Astrocyte (in vitro differentiated cells and primary cell): ENCODE data around the gene PREX1.

ENCODE experiments used
- EZH2 ChIP-seq: IDR thresholded peaks from 2 replicates; pipeline ENCODE4 v1.6.1; 2012; ENCODE audit warnings: mild to moderate bottlenecking, low read length, inconsistent platforms; ENCODE audit not compliant: insufficient read depth
- TF ChIP-seq, protein P1 (sequence below): IDR thresholded peaks from 2 replicates; pipeline ENCODE4 v1.5.1; 2011; ENCODE audit warnings: low read depth, mild to moderate bottlenecking, inconsistent platforms, low read length, moderate library complexity; ENCODE audit not compliant: insufficient read depth

DNA sequence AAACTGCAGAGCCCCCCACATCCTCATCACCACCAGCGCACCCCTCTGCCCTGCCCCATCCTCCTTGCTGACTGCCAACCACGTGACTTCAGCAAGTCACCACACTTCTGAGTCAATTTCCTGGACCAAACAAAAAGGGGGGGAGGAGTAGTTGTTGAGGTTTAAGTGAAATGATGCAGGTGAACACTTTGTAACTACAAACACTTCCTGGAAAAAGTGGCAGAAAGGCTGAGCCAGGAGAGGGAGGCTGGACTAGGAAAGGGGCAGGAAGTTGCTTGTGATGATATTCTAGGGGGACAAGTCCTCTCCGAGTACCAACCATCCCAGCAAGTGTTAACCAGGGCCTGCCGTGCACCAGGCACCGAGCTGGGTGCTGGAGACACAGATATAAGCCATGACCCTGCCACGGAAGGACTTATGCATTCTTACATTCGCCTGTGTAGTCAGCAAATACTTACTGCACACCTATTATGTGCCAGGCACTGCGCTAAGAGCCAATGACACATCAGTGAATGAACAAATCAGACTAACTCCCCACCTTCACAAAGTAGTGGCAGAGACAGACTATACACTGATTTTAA is 67.3 kb downstream of the PREX1 start:
- TF ChIP-seq EZH2, result no peak
- TF ChIP-seq, protein P1, sequence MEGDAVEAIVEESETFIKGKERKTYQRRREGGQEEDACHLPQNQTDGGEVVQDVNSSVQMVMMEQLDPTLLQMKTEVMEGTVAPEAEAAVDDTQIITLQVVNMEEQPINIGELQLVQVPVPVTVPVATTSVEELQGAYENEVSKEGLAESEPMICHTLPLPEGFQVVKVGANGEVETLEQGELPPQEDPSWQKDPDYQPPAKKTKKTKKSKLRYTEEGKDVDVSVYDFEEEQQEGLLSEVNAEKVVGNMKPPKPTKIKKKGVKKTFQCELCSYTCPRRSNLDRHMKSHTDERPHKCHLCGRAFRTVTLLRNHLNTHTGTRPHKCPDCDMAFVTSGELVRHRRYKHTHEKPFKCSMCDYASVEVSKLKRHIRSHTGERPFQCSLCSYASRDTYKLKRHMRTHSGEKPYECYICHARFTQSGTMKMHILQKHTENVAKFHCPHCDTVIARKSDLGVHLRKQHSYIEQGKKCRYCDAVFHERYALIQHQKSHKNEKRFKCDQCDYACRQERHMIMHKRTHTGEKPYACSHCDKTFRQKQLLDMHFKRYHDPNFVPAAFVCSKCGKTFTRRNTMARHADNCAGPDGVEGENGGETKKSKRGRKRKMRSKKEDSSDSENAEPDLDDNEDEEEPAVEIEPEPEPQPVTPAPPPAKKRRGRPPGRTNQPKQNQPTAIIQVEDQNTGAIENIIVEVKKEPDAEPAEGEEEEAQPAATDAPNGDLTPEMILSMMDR, result no peak
